NCI-H2196 (cell line): Measurements from ENCODE around the gene KCNAB1.

Experiments
- DNase-seq: peaks from one replicate; lab custom pipeline; 2025; ENCODE audit not compliant: unreplicated experiment; lab: John Stamatoyannopoulos, UW

The KCNAB1 gene

GRCh38 chr3:156445117-156446090 lies 325.0 kb downstream of the KCNAB1 start:
- no peak for DNase-seq

- DNase-seq = no peak
These were observed 327.9 kb downstream of the KCNAB1 start for GRCh38 chr3:156448300-156448699.

- no peak for DNase-seq
These were observed 329.6 kb downstream of the KCNAB1 start for GRCh38 chr3:156449710-156450574.

- DNase-seq = no peak
These were observed 335.5 kb downstream of the KCNAB1 start for GRCh38 chr3:156455839-156456238.

- no peak for DNase-seq
These were observed 336.4 kb downstream of the KCNAB1 start for GRCh38 chr3:156456771-156457224.

GRCh38 chr3:156459434-156459833 lies 339.1 kb downstream of the KCNAB1 start:
- DNase-seq = no peak

GRCh38 chr3:156460206-156460611 lies 339.8 kb downstream of the KCNAB1 start:
- DNase-seq = no peak

GRCh38 chr3:156461889-156462288 lies 341.5 kb downstream of the KCNAB1 start:
- no peak for DNase-seq

GRCh38 chr3:156463123-156463522 lies 342.7 kb downstream of the KCNAB1 start:
- no peak for DNase-seq

GRCh38 chr3:156465194-156465593 lies 344.8 kb downstream of the KCNAB1 start:
- DNase-seq = no peak

- no peak for DNase-seq
These were observed 349.1 kb downstream of the KCNAB1 start for GRCh38 chr3:156469456-156469855.

GRCh38 chr3:156471431-156471830 lies 351.1 kb downstream of the KCNAB1 start:
- DNase-seq = no peak

- no peak for DNase-seq
These were observed 351.8 kb downstream of the KCNAB1 start for GRCh38 chr3:156472150-156472549.

GRCh38 chr3:156472684-156473083 lies 352.3 kb downstream of the KCNAB1 start:
- DNase-seq = no peak

GRCh38 chr3:156473341-156473740 lies 353.0 kb downstream of the KCNAB1 start:
- DNase-seq = no peak

GRCh38 chr3:156474560-156475389 lies 354.4 kb downstream of the KCNAB1 start:
- no peak for DNase-seq

- DNase-seq = no peak
These were observed 356.9 kb downstream of the KCNAB1 start for GRCh38 chr3:156477323-156477722.

- DNase-seq = no peak
These were observed 358.5 kb downstream of the KCNAB1 start for GRCh38 chr3:156478891-156479290.

- DNase-seq = no peak
These were observed 359.2 kb downstream of the KCNAB1 start for GRCh38 chr3:156479604-156480003.

- no peak for DNase-seq
These were observed 360.6 kb downstream of the KCNAB1 start for GRCh38 chr3:156480949-156481348.

- DNase-seq = no peak
These were observed 362.6 kb downstream of the KCNAB1 start for GRCh38 chr3:156483002-156483401.
